Measurements from ENCODE around the gene MYOM3.

Gene MYOM3

DNA sequence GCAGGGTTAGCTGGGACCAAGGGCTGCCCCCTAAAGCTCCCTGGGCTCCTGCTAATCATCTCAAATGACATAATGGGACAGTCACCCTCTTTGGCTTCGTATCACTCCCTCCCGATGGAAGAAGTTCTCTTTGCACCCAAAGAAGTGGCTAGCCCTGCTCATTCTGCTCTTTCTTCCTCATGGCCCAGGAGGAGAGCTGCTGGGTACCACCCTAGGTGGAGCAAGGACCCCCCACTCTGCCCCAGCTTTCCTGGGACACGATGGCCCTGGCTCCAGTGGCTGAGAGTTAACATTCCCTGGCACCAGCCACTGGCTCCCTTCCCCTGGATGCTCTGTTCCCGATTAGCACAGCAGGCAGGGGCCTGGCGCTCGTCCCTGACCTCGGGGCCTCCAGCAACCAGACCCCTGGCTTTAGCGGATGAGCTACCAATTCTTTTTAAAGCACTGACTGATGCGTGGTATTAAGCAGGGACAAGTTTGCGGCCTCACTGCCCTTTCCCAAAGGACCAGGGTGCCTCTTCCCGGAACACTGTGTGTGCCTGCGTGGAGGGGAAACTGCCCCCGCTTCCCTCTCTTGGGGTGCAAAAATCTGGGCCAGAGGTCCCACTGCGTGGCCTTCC lies 1.2 kb downstream of the MYOM3 start:
- no peak overlapping the region for H3K27ac ChIP-seq
- no peak for TF ChIP-seq ZFX (IDR thresholded peaks at IDR 0.05)
- TF ChIP-seq, protein P1, sequence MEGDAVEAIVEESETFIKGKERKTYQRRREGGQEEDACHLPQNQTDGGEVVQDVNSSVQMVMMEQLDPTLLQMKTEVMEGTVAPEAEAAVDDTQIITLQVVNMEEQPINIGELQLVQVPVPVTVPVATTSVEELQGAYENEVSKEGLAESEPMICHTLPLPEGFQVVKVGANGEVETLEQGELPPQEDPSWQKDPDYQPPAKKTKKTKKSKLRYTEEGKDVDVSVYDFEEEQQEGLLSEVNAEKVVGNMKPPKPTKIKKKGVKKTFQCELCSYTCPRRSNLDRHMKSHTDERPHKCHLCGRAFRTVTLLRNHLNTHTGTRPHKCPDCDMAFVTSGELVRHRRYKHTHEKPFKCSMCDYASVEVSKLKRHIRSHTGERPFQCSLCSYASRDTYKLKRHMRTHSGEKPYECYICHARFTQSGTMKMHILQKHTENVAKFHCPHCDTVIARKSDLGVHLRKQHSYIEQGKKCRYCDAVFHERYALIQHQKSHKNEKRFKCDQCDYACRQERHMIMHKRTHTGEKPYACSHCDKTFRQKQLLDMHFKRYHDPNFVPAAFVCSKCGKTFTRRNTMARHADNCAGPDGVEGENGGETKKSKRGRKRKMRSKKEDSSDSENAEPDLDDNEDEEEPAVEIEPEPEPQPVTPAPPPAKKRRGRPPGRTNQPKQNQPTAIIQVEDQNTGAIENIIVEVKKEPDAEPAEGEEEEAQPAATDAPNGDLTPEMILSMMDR (conservative IDR thresholded peaks at IDR 0.05) = no peak

- no peak overlapping the region for H3K27ac ChIP-seq
- TF ChIP-seq, protein P1 (conservative IDR thresholded peaks at IDR 0.05) = no peak
- no peak for TF ChIP-seq ZFX (IDR thresholded peaks at IDR 0.05)
These were observed 2.1 kb downstream of the MYOM3 start for GRCh38 chr1:24109686-24110475.

- no peak overlapping the region for H3K27ac ChIP-seq
- TF ChIP-seq ZFX (IDR thresholded peaks at IDR 0.05) = no peak
- TF ChIP-seq, protein P1 (conservative IDR thresholded peaks at IDR 0.05) = no peak
These were observed 2.8 kb downstream of the MYOM3 start for GRCh38 chr1:24109166-24109483.

DNA sequence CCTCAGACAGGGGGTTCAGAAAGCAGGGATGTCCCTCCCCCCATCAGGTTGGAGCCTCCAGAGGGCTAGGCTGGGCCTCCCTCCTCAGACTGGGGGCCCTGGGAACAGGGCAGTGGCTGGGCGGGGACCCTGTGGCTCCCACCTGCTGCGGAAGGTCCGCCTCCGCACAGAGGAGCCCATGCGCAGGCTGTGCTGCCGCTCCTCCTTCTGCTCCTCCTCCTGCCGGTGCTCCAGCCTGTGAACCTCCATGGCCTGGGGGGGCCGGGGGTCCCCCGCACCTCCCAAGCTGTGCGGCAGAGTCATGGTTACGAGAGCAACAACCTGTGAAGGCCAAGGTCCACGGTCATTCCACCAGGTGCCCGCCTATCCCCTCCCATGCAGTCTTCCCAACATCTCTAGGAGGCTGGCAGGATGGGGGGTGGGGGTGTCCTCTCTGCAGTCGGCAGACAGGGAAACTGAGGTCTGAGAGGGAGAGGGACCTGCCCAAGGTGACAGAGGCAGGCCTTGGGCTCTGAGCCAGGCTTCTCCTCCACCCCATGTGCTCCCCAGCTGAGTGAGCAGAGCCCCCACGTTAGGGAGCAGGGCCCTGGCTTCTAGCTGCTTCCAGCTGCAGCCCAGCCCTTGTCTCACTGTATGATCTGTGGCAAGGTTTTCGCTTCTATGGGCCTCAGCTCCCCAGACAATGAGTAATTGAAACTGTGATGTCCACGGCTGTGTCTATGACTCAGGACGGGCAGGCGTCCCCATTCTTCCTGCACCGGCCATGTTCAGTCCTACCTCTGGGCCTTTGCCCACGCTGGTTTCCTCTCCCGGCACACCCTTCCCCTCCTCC lies 3.4 kb downstream of the MYOM3 start:
- no peak overlapping the region for H3K27ac ChIP-seq
- TF ChIP-seq ZFX (IDR thresholded peaks at IDR 0.05) = no peak

DNA sequence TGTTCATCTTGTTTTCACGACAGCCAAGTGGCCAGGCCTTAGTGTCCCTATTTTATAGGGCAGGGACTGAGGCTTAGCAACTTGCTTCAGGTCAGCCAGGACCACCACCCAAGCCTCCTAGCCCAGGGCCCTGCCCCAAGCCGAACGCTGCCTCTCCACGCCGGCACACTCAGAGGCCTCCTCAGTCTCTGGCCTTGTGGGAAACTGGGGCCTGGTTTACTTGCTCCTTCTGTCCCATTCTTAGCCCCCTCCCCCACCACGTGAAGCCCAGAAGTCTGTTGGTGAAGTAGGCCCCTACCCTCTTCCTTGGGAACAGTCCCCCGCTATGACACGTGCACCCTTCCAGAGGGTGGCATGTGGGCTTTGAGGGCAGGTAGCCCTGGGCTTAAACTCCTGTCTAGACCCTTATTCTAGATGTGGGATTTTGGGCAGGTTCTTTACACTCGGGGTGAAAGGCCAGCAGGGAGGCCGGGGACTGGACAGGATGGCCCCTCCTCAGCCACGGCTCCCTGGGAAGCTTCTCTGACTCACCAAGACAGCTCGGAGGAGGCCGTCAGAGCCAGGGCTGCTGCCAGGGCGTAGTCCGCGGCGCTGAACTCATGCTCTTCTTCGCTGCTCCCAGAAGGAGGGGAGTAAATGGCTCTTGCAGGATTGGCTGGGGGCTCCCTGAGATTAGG lies 4.3 kb downstream of the MYOM3 start:
- TF ChIP-seq, protein P1 (conservative IDR thresholded peaks at IDR 0.05) = no peak
- TF ChIP-seq ZFX (IDR thresholded peaks at IDR 0.05) = no peak

DNA sequence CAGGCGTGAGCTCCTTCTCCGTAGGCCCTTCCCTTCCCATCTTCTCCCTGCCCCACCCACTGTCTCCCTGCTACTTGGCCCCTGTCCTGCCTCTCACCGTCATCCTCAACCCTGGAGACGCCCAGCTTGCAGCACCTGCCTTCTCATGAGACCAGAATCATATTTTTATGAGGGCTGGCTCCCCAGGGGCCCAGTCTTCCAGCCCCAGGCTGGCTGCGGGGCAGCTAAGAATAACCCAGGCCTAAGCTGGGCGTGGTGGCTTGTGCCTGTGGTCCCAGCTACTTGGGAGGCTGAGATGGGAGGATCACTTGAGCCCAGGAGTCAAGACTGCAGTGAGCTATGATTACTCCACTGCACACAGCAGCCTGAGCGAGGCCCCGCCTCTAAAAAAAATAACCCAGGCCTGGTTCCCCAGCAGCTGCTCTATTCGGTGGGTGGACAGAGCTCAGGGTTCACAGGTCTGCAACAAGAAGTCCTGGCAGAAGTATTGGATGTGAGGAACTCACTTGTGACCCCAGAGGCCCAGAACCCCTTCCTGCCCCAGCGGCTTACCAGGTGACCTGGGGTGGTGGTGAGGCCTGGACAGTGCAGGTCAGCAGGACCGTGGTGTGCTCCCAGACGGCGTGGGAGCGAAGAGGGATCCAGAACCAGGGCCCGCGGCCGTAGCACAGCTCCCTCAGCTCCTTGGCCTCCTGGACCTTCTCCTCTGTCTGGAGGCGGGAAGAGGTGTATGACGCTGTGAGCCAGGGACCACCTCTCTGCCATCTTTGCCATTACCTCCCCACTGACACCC lies 6.4 kb downstream of the MYOM3 start:
- no peak for TF ChIP-seq ZFX (IDR thresholded peaks at IDR 0.05)
- TF ChIP-seq, protein P1 (conservative IDR thresholded peaks at IDR 0.05) = no peak
- H3K27ac ChIP-seq = no peak overlapping the region

More for the DNA sequence above, 4.3 kb downstream of the MYOM3 start:
- no peak overlapping the region for H3K27ac ChIP-seq

- TF ChIP-seq, protein P1 (conservative IDR thresholded peaks at IDR 0.05) = no peak
- no peak for TF ChIP-seq ZFX (IDR thresholded peaks at IDR 0.05)
- H3K27ac ChIP-seq = no peak overlapping the region
These were observed 7.1 kb downstream of the MYOM3 start for GRCh38 chr1:24104854-24105253.
